Stimulated activated CD4-positive, alpha-beta T cell treated with anti-CD3 and anti-CD28 coated beads, Interleukin-1b, Interleukin-23, amount 100 ng/mL, for 1 hour (primary cell): ENCODE results near the gene ODF2L.

ENCODE experiments used
- DNase-seq, 2 donors: peaks; one replicate each; pipeline ENCODE4 v3.0.0-alpha.2; 2020; ENCODE audit warnings: low read depth in 2 of 2

ODF2L gene

GRCh38 chr1:86395751-86396497, at the start of gene ODF2L:
Gene ODF2L (minus strand): TSS chr1:86396323. CDS start chr1:86387027, 9,296 bp downstream.
- DNase-seq: peak; percentile 68 to 71

- no peak for DNase-seq
Measured at GRCh38 chr1:86445919-86446318, 49.8 kb upstream of the ODF2L start.

- no peak for DNase-seq
Measured at GRCh38 chr1:86441997-86442396, 45.9 kb upstream of the ODF2L start.

- DNase-seq: no peak
Measured at GRCh38 chr1:86441581-86441980, 45.5 kb upstream of the ODF2L start.

- DNase-seq: no peak
Measured at GRCh38 chr1:86436041-86436440, 39.9 kb upstream of the ODF2L start.

GRCh38 chr1:86435327-86435726, 39.2 kb upstream of the ODF2L start:
- DNase-seq: no peak

GRCh38 chr1:86434059-86434458, 37.9 kb upstream of the ODF2L start:
- DNase-seq: no peak

- DNase-seq: no peak
Measured at GRCh38 chr1:86430376-86430775, 34.3 kb upstream of the ODF2L start.

- DNase-seq: no peak
Measured at GRCh38 chr1:86429835-86430234, 33.7 kb upstream of the ODF2L start.

GRCh38 chr1:86429122-86429725, 33.1 kb upstream of the ODF2L start:
- DNase-seq: no peak

- no peak for DNase-seq
Measured at GRCh38 chr1:86423873-86424272, 27.8 kb upstream of the ODF2L start, which contains the start of gene CLCA2. Gene CLCA2 (plus strand): TSS chr1:86424171. CDS start chr1:86424248, 77 bp downstream.

- DNase-seq: no peak
Measured at GRCh38 chr1:86423473-86423872, 27.4 kb upstream of the ODF2L start.

- DNase-seq: no peak
Measured at GRCh38 chr1:86421601-86422280, 25.6 kb upstream of the ODF2L start.

GRCh38 chr1:86419277-86419903, 23.3 kb upstream of the ODF2L start:
- DNase-seq: no peak

GRCh38 chr1:86416343-86416742, 20.2 kb upstream of the ODF2L start:
- no peak for DNase-seq

GRCh38 chr1:86410879-86411278, 14.8 kb upstream of the ODF2L start:
- no peak for DNase-seq

- DNase-seq: no peak
Measured at GRCh38 chr1:86409416-86410021, 13.4 kb upstream of the ODF2L start.

- no peak for DNase-seq
Measured at GRCh38 chr1:86396498-86396890, 371 bp upstream of the ODF2L start.

- no peak for DNase-seq
Measured at GRCh38 chr1:86394416-86394815, 1.7 kb downstream of the ODF2L start.

- DNase-seq: no peak
Measured at GRCh38 chr1:86389307-86389706, 6.8 kb downstream of the ODF2L start.

GRCh38 chr1:86388777-86389176, 7.3 kb downstream of the ODF2L start:
- no peak for DNase-seq
